HG02763 (cell line): ENCODE data around the gene DACT1.

Experiments used
- ATAC-seq: cut with Tn5 transposase; IDR thresholded peaks from one replicate; pipeline ENCODE4 v1.9.1; 2021; ENCODE audit warnings: mild to moderate bottlenecking, moderate library complexity; ENCODE audit not compliant: unreplicated experiment

The DACT1 gene

DNA sequence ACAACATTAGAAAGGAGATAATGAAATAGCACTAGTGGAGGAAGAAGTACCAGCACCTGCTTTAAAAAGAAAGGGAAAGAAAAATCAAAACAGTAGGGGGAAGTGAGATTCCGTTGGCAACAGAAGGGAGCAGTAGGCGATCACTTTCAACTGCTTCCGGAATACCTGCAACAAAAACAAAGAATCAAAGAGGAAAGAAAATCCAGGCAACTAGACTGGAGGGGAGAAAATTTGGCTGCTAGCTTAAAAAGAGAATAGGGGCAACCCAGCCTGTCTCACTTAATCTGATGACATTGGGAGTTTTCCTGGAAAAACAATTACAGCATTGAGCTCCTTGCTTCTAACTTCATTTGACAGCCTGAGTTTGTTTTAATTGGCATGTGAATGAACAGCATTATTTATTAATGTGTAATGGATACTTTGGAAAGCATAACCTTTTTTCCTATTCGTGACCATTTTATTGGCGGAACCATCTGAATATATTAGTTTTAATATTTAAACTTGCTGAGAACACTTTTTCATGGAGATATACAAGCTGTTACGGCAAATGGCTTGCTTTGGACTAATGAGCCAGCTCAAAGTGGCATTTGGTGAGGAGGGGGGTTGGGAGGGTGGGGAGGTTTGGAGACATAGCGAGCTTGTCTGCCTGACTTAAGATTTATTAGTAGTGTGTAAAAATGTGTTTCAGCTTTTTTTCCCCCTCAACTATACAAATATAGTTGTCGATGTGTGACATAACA is 2.5 kb upstream of the DACT1 start:
- no peak for ATAC-seq

DNA sequence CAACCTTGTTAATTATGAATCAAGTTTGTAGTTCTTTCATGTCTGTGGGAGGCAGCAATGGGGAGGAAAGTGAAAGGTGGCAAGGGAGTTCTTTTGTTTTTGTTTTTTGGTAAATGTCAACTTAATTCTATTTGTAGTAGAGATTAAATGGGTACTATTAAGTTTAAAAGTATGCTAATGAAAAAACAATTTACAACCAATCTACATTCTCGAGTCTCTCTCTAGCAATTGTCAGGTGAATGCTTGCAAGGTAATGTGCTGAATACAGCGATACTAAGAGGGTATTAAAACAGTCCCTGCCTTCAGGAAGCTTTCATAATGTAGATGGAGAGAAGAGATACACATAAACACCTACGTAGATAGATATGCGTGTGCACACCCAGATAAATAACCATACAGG is 1.6 kb upstream of the DACT1 start:
- ATAC-seq: no peak

DNA sequence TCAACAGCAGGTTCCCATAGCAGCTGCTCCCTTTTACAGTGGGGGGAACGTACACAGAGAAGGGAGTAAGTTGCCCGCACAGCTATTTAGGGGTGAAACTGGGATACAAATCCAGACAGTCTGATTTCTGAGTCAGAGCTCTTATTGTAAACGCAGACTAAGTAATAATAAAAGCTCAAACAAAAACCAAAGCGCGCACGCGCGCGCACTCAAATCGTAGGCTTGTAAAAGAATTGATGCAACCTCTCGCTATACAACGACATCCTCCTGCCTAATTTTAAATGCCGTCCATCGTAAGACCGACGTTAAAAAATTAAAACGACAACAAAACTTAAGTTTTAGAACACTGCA is 747 bp upstream of the DACT1 start:
- no peak for ATAC-seq

DNA sequence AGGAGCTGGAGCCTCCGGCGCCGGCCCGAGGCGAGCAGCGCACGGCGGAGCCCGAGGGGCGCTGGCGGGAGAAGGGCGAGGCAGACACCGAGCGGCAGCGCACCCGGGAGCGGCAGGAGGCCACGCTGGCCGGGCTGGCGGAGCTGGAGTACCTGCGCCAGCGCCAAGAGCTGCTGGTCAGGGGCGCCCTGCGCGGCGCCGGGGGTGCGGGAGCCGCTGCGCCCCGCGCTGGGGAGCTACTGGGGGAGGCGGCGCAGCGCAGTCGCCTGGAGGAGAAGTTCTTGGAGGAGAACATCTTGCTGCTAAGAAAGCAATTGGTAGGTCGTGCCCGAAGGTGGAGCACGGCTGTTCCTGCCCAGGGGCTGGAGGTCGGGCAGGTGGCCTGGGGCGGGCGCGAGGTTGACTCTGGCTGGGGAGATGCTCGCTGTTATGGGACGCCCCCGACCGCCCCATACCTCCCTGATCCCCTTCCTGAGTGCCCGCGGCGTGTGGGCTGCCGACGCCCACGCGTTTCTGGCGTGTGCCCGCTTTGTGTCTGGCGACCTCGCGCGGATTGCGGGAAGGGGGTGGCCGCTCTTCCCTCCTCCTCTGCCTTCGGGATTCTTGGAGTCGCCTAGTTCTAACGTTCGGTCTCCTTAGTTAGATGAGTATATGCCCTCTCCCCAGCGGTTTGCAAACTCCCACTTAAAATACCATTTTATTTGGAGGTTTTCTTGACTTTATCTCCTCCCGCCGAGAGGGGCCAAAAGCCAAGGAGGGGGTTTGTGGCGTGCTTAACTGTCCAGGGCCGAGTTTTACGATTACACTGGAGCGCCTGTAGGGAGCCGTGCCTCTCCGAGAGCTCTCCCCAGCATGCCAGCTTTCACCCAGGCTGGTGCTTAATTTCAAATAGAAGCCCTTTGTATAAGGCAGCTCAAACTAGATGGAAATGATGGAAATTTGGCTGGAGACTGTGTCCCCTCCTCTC is 752 bp downstream of the DACT1 start:
- ATAC-seq: peak; percentile 20

DNA sequence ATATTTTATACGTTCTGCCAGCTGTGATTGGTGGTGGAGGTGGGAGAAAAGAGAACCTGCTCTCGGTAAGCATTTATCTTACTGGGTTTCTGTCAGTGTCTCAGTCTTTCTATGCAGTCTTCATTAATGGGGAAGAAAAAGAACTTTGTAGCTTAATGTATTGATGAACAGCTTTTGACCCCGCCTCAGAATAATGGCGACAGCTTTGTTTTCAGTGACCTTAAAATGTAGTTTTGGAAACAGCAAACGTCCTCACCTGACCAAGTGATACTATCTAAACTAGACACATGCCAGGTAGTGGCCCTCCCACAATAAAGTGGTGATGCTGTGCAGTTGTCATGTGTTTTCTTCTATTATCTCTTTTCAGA is 1.4 kb downstream of the DACT1 start:
- no peak for ATAC-seq

DNA sequence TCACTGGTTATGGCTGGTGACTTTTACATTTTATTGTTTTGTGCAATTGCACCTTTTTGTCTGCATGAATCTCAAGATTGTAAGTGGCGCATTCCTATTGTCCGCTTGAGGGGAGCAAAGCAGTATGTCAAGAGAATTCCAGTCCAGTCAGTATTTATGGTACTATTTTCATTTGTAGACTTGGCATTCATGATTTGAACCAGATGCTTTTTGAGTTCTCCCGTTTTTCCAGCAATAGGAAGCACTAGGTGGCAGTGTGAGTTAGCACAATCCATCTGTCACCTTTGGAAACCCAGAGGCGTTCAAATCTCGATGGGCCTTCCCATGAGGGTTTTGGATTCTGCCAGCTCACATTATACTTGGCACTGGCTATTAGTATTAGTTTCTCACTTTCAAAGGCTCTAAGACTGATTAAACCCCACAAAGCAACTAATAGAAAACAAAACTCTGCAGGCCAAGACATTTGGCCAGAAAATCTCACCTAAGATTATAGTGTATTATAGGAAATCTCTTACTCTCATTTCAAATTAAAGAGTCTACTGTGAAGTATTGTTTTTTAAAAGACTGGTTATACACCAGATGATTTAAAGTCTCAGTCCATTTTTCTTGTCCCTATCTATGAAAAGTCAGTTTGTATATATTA is 2.2 kb downstream of the DACT1 start:
- ATAC-seq: no peak

DNA sequence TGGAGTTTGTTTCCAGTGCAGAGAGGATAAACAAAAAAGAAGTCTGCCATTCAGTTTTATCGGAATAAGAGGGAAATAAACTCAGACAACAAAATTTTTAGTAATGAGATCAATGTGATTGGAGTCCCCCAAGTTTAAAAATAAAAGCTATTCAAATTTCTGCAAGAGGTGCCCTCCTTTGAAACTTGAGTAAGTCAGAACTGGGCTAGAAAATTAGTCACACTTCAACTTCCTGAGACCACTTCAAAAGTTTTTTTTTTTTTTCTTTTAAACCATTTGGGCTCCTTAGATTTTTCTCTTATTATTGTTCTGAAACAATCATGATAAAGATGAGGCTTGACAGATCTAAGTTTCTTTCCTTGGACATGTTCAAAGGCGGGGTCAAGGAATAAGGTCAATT is 3.2 kb downstream of the DACT1 start:
- ATAC-seq: no peak

DNA sequence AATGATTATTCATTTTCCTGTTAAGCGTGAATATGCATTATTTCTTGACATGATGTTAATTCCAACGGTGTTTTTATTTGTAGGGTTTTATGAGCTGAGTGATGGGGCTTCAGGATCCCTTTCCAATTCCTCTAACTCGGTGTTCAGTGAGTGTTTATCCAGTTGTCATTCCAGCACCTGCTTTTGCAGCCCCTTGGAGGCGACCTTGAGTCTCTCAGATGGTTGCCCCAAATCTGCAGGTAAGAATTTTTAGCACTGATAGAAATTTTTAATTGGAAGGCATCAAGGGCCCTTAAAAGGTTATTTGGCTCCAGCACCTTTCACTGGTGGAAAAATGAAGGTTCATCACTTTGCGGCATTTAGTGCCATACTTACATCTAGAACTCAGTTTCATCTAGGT is 3.7 kb downstream of the DACT1 start:
- ATAC-seq: no peak

DNA sequence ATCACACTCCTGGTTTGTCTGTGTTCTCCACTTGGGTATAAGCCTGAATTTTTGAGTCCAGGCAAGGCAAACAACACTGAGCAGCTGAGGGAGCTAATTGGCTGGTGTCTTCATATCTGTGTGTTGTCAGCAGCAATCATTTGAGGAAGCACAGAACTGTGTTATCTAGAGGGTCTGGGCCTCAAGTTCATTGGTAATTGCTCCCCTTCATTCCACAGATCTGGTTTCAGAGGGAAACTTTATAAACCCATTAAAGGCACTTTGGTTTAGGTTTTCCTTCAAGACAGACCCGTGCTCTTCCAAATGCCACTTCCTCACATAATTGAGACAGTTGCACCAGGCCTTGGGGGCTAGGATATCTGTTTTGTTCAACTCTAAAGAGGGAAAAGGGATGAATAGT is 5.6 kb downstream of the DACT1 start:
- ATAC-seq: no peak

DNA sequence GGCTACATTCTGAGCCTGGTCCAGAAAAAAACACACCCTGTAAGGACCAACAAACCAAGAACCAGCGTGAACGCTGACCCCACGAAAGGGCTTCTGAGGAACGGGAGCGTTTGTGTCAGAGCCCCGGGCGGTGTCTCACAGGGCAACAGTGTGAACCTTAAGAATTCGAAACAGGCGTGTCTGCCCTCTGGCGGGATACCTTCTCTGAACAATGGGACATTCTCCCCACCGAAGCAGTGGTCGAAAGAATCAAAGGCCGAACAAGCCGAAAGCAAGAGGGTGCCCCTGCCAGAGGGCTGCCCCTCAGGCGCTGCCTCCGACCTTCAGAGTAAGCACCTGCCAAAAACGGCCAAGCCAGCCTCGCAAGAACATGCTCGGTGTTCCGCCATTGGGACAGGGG is 7.9 kb downstream of the DACT1 start:
- no peak for ATAC-seq

DNA sequence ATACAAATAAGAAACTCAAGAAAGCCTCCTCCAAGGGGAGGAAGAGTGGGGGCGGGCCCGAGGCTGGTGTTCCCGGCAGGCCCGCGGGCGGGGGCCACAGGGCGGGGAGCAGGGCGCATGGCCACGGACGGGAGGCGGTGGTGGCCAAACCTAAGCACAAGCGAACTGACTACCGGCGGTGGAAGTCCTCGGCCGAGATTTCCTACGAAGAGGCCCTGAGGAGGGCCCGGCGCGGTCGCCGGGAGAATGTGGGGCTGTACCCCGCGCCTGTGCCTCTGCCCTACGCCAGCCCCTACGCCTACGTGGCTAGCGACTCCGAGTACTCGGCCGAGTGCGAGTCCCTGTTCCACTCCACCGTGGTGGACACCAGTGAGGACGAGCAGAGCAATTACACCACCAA is 8.7 kb downstream of the DACT1 start:
- no peak for ATAC-seq

DNA sequence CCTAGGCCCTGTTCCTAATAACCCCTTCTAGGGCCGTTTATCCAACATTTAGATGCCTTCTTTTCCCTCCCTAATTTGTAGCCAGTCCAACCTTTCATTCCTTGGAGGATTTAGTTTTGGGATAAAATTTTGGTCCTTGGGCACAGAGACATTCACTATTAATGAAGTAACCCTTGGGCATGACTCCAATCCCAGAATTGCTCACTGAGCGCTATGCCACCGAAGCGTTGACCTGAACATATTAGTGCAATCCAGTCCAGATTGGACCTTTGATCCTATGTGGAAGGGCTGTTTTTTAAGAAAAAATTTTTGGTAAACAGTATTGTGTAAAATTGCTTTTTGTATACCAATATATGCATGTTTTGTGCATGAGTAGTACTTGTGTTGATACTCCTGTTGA is 10.0 kb downstream of the DACT1 start:
- ATAC-seq: no peak

DNA sequence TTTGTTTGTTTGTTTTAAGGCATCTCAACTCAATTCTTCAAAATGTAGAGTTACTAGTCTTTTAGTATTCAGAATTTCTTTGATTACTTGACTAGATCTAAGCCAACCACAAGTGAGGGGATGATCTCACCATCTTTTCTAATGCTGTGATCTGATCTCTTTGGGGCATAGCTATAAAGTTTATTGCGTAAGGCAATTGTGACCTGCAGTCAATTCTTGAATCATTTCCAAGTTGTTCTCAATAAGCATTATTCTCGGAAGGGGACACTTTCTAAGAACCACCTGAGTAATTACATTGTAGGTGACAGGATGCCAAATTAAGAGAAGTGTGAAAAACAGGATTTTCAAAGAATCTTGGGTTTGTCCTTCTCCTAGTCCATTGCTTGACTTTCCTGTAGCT is 13.1 kb downstream of the DACT1 start:
- ATAC-seq: no peak

DNA sequence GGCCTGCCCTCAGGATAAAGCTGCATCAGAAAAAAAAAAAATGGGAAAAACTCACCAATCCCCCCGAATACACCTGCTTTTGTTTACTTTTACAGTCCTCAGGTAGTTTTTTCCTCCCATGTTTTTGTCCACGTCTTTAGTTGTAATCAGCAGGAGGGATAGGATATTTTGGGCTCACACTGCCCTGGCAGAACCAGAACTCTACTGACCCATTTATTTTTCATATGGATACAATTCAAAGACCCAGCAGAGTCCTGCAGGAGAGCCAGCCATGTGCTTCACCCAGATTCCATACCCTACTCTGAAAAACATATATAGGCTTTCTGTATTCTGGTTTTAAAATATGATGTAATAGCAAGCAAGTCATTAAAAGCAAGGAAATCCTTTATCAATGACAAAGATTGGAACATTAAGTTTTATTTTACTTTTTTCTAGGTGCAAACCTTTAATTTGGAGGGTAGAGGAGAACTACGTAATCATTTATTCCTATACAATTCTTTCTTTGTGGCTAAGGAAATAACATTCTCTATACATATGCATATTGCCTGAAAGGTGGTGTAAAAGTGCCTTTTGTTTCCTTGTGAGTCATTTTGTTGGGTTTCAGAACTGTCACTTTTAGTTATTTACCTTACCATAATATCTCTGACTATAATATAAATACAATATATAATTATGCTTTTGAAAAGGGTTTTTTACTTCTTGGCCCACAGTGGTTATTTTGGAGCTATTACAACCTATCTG is 19.1 kb downstream of the DACT1 start:
- no peak for ATAC-seq

DNA sequence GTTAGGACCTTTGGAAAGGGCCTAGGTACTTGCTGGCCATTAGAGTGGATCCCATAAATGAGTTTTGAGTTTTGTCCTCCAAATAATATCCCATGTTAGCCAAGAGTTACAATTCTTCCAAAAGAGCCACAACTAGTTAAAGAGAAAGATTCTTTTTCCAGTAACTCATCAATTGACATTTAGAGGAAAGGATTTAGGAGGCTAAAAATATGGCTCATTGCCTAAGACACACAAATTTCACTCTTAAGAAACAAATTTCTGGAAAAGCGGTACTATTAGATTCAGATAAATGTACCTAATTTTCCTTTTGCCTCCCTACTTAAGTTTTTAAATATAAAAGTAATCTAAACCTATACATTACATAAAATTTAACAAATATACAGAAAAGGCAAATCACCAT is 21.3 kb downstream of the DACT1 start:
- ATAC-seq: no peak

DNA sequence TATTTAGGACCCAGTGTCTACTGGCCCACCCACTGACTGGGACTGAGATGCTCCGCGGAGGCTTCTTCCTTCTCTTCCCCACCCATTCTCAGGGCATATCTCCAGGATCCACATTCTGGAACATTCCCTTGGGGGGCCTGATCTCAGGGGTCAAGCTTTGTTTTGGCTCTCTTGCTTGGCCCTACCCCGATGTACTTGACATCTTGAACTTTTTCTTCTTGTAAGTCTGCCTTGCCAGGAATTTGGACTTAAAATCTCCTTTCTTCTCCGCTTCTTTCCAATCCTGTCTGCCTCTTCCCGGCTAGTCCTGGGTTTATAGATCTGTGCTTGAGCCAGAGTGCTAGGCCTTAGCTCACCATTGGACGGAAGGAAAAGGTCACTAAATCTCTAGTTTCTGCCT is 22.1 kb downstream of the DACT1 start:
- no peak for ATAC-seq

DNA sequence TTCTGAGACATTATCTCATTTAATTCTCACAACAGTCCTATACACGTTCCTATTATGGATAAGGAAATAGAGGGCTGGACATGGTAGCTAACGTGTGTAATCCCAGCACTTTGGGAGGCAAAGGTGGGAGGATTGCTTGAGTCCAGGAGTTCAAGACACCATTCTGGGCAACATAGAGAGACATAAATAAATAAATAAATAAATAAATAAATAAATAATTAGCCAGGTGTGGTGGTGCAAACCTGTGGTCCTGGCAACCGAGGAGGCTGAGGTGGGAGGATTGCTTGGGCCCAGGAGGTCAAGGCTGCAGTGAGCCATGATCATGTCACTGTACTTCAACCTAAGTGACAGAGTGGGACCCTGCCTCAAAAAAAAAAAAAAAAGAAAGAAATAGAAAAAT is 22.6 kb downstream of the DACT1 start:
- no peak for ATAC-seq

DNA sequence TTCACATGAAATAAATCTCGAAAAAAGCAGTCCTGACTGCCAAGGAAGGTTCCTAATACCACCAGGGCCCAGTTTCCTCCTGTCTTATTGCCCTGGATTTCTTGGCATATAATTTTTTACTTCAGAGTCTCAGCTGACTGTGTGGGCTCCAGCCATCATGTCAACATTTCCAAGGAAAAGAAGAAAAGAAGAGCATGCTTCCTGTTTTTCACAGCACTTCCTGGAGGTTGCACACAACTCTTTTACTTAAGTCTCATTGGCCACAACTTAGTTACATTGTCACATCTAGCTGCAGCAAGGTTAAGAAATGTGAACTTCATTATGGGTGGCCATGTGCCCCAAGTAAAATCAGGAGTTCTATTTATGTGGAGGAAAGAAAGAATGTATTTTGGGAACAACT is 24.3 kb downstream of the DACT1 start:
- ATAC-seq: no peak

DNA sequence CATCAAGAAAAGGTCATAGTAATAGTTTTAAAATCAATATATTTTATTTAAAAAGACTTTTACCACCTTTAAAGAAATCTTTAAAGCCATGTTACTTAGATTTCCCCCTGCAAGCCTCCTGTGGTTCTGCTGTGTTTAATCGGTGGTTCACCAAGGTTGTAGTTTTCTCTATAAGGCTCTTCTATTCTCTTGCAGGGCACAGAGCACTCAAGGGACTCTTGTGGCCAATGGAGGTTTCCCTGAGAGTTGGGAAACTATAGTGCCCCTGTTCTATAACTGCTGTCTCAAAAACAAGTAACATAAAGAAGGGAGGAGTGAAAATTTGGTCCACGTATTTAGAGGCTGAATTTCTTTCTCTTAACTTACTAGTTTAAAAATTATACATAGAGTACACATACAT is 25.0 kb downstream of the DACT1 start:
- no peak for ATAC-seq

DNA sequence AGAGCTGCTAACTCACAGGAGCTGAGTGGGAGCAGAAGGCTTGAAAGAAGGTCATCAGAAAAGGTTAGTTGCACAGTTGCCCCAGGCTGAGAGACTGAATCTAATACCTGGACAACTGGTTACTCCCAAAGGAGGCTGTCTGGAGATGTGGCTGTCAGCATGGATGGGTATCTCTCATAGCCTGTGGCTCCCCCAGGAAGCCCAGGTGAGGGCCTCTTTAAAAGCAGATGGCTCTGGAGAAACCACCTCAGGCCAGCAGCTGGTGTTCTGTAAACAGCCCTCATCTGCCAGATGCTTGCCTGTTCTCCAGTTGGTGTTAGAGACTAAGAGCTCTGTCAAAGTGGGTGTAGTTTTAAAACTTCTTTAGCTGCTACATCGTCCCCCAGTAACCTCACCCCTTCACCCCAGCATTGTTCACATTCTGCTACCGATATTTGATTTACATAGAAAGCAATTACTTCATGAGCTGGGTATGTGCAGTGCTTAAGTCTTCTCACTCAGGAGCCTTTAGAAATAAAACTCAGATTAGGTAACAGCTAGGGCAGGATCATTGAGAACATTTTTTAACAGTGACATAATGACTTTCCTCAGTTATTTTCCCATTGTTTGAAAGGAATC is 25.8 kb downstream of the DACT1 start:
- no peak for ATAC-seq
